CD4-positive, alpha-beta memory T cell (primary cell): ENCODE results near the gene P4HB. TPM values are rescaled to one million over a fixed set of nuclear protein-coding genes. Genes with fewer than 3 reads are reported as not detected.

ENCODE experiments used
- CTCF ChIA-PET: fragments of 350-600 bp; sonication (Branson Sonifier 250); formaldehyde crosslinking; loops from one replicate; lab custom pipeline; 2021; ENCODE audit warnings: inconsistent platforms; ENCODE audit not compliant: partially characterized antibody; lab: Charles Lee
- POLR2A ChIA-PET: fragments of 350-600 bp; sonication (Branson Sonifier 250); formaldehyde crosslinking; loops from one replicate; lab custom pipeline; 2021; ENCODE audit not compliant: partially characterized antibody; lab: Charles Lee
- DNase-seq, 5 donors: peaks; one replicate each; pipeline versions ENCODE4 v3.0.0 to v3.0.0-alpha.2; 2020 to 2022; ENCODE audit warnings: mixed read lengths in 1 of 5
- H3K27ac ChIP-seq: one replicate; pipeline ENCODE4 v1.7.0; 2013; ENCODE audit warnings: low read depth, low read length
- H3K27me3 ChIP-seq: 2 replicates; pipeline ENCODE4 v1.7.0; 2013; ENCODE audit warnings: mild to moderate bottlenecking, low read length, moderate library complexity; ENCODE audit not compliant: insufficient read depth
- H3K36me3 ChIP-seq: 2 replicates; pipeline ENCODE4 v1.7.0; 2013; ENCODE audit warnings: mild to moderate bottlenecking, low read length, moderate library complexity; ENCODE audit not compliant: insufficient read depth
- H3K4me1 ChIP-seq: 2 replicates; pipeline ENCODE4 v1.7.0; 2013; ENCODE audit warnings: mild to moderate bottlenecking, low read length, moderate library complexity; ENCODE audit not compliant: insufficient read depth
- H3K4me3 ChIP-seq, 2 donors: one replicate each; pipeline ENCODE4 v1.7.0; 2013; ENCODE audit warnings: low read length in 2 of 2, mild to moderate bottlenecking in 1 of 2
- H3K9me3 ChIP-seq, 2 donors: one replicate each; pipeline ENCODE4 v1.7.0; 2013; ENCODE audit warnings: low read length in 2 of 2, control low read depth in 1 of 2; ENCODE audit not compliant: control insufficient read depth in 1 of 2
- H3K27ac Mint-ChIP-seq, 7 donors: one replicate each; pipeline ENCODE4 v1.8.0; 2020 to 2021; ENCODE audit warnings: mixed read lengths in 7 of 7, mild to moderate bottlenecking in 6 of 7, inconsistent platforms in 3 of 7, moderate library complexity in 3 of 7
- H3K27me3 Mint-ChIP-seq, 2 donors: one replicate each; pipeline ENCODE4 v1.8.0; 2020 to 2021; ENCODE audit warnings: mixed read lengths in 2 of 2
- H3K36me3 Mint-ChIP-seq, 2 donors: one replicate each; pipeline ENCODE4 v1.8.0; 2020 to 2021; ENCODE audit warnings: mixed read lengths in 2 of 2, inconsistent platforms in 1 of 2, mild to moderate bottlenecking in 1 of 2
- H3K4me1 Mint-ChIP-seq, 4 donors: one replicate each; pipeline ENCODE4 v1.8.0; 2020 to 2021; ENCODE audit warnings: mixed read lengths in 4 of 4, mild to moderate bottlenecking in 1 of 4
- H3K4me3 Mint-ChIP-seq, 8 donors: one replicate each; pipeline ENCODE4 v1.8.0; 2020 to 2021; ENCODE audit warnings: mixed read lengths in 8 of 8, mild to moderate bottlenecking in 7 of 8, moderate library complexity in 6 of 8, inconsistent platforms in 3 of 8
- H3K9me3 Mint-ChIP-seq, 8 donors: one replicate each; pipeline ENCODE4 v1.8.0; 2020 to 2021; ENCODE audit warnings: mixed read lengths in 8 of 8, mild to moderate bottlenecking in 5 of 8, inconsistent platforms in 3 of 8, moderate library complexity in 1 of 8
- intact Hi-C: fragments of 100-400 bp; cut with micrococcal nuclease; formaldehyde crosslinking; loops from one replicate; pipeline ENCODE4 v1.15.1; 2023
- polyA plus RNA-seq, 2 donors: library from polyadenylated mRNA; unstranded; fragments of 300-500 nt; fragmentation: Illumina TruSeq; gene quantifications; one replicate each; pipeline ENCODE4 v1.2.3, GENCODE V29; 2021
- total RNA-seq, 2 experiments: library from RNA; stranded (reverse); gene quantifications; one replicate each; pipeline ENCODE4 v1.2.3, GENCODE V29; 2021

The P4HB gene
- total RNA-seq (100 to 1,000 TPM; 392 to 409 TPM), polyA plus RNA-seq (100 to 1,000 TPM; 272 to 339 TPM)

DNA sequence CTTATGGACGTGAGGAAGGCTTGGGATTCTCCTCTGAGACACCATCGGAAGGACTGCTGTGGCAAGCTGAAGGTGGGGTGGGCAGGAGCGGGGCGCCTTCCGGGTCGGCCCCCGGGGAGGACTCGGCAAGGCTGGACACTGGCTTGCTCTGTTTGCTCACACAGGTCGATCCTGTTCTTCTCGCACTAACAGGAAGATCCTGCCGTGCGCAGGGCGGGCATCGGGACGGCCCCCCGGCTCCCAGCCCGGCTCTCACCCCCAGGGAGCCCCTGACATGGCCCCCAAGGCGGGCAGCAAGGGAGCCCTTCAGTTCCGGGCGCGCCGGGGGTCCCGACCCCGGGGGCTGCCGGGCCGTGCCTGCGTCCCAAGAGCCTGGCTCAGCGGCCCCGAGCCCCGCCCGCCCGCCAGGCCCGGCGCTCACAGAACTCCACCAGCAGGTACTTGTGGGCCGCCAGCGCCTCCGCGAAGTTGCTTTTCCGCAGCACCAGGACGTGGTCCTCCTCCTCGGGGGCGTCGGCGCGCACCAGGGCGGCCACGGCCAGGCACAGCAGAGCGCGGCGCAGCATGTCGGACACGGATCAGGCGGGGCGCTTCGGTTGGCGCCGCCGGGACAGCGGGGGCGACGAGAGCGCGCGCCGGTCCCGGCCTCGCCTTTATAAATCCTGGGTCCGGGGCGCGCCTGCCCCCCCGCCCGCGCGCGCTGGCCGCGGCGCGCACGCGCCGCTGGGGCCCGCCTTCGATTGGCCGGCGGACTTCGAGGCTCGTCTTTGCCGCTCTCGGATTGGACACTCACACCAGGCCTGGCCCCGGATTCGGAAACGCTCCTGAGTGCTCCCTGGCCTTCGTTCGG, at the start of gene P4HB:
TSS of gene P4HB (minus strand) at position 630 of the 850 bp plus-strand sequence. CDS start at position 566, 64 bp downstream.
- peaks cover 0 to 12% (median 0%) of the 10 kb centered on the region in 8 donors for H3K9me3 Mint-ChIP-seq
- Histone ChIP-seq H3K27me3 (no peaks in the 10 kb centered on the region), H3K27ac (peak within 1 kb of the TSS; percentile 92), H3K4me3 (peak within 1 kb of the TSS; percentile 76 to 79), H3K36me3 (peaks cover 9% of the 10 kb centered on the region), H3K9me3 (no peaks in the 10 kb centered on the region), H3K4me1 (peaks cover 40% of the 10 kb centered on the region)
- H3K36me3 Mint-ChIP-seq: peaks cover 4 to 39% of the 10 kb centered on the region in 2 donors
- peak within 1 kb of the TSS; percentile 98 to 99 (median 98) for H3K27ac Mint-ChIP-seq
- peaks cover 0 to 6% of the 10 kb centered on the region in 2 donors for H3K27me3 Mint-ChIP-seq
- DNase-seq: peak in 1 of 5 donors; percentile 11
- intact Hi-C loops: loop anchor here (1.0 to 10.0 kb wide), 8 partner anchors 11 to 435 kb away; partner anchors contain the start of genes ALYREF, ANAPC11, ARHGDIA and CENPX
- POLR2A ChIA-PET: interaction anchor here (0.9 to 5.1 kb wide), 11 partner anchors 10 to 368 kb away, joined by 3 to 99 read pairs (median 3); partner anchors contain the start of genes ARHGDIA, ARL16, DUS1L and HGS
- peak within 1 kb of the TSS; percentile 86 to 93 (median 92) for H3K4me3 Mint-ChIP-seq
- peaks cover 17 to 56% (median 33%) of the 10 kb centered on the region in 4 donors for H3K4me1 Mint-ChIP-seq
- CTCF ChIA-PET: interaction anchor here (0.5 to 0.8 kb wide), 2 partner anchors 29 to 124 kb away, joined by 3 read pairs; no protein-coding TSS in a partner anchor

DNA sequence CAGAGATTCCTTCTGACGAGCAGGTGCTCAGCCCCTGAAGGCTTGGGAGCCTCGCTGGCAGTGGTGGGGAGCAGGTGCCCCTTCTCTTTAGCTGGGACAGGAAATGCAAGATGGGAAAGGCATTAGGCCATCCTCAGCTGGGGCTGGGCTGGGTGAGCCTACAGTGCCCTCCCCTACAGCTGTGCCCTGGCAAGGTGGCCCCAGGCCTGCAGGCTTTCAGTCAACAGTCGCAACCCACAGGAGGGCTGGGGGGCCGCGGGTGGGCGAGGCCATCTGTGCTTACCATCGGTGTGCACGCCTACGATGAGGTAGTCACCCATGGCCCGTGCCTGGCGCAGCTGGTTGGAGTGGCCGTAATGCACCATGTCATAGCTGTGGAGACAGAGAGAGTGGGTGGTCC, 48.9 kb upstream of the P4HB start:
- Histone ChIP-seq H3K27me3 (no peaks in the 10 kb centered on the region), H3K4me1 (peaks cover 15% of the 10 kb centered on the region), H3K36me3 (peaks cover 42% of the 10 kb centered on the region), H3K4me3 (no peak overlapping the region), H3K9me3 (no peaks in the 10 kb centered on the region), H3K27ac (no peak overlapping the region)
- peaks cover 0 to 22% (median 6%) of the 10 kb centered on the region in 4 donors for H3K4me1 Mint-ChIP-seq
- ChIA-PET CTCF (no interaction called here), POLR2A (interaction anchor here (1.8 to 2.8 kb wide), 3 partner anchors 17 to 43 kb away, joined by 4 to 14 read pairs (median 11); partner anchors contain the start of gene ARHGDIA)
- no peak for DNase-seq
- H3K9me3 Mint-ChIP-seq: no peaks in the 10 kb centered on the region
- H3K27me3 Mint-ChIP-seq: no peaks in the 10 kb centered on the region
- H3K27ac Mint-ChIP-seq: no peak overlapping the region
- peak overlapping the region in 2 of 8 donors; percentile 20 to 54 for H3K4me3 Mint-ChIP-seq
- intact Hi-C loops: no loop called here
- peaks cover 8 to 21% of the 10 kb centered on the region in 2 donors for H3K36me3 Mint-ChIP-seq

DNA sequence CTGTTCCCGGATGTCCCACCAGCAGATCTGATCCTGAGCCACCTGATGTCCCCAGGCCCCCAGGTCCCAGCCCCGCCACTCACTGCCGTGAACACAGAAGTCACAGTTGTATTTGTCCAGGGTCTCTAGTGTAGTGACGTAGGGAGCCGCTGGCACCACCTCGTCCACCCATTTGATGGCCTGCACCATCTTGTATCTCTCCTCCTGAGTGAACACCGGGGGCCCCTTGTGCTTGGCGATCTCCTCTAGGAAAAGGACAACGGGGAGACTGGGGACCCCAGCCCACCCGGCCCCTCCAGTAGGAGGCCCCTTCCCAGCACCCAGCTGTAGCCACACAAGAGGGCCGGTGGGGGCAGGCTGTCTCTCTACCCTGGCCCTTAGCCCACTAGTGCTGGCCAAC, 48.5 kb upstream of the P4HB start:
- H3K4me1 Mint-ChIP-seq: peaks cover 0 to 22% (median 6%) of the 10 kb centered on the region in 4 donors
- H3K27me3 Mint-ChIP-seq: no peaks in the 10 kb centered on the region
- H3K4me3 Mint-ChIP-seq: no peak overlapping the region
- intact Hi-C loops: no loop called here
- no peak overlapping the region for H3K27ac Mint-ChIP-seq
- Histone ChIP-seq H3K4me3 (no peak overlapping the region), H3K36me3 (peaks cover 38% of the 10 kb centered on the region), H3K27me3 (no peaks in the 10 kb centered on the region), H3K27ac (no peak overlapping the region), H3K4me1 (peaks cover 15% of the 10 kb centered on the region), H3K9me3 (no peaks in the 10 kb centered on the region)
- H3K9me3 Mint-ChIP-seq: no peaks in the 10 kb centered on the region
- no peak for DNase-seq
- peaks cover 8 to 20% of the 10 kb centered on the region in 2 donors for H3K36me3 Mint-ChIP-seq
- POLR2A ChIA-PET: interaction anchor here (1.8 to 2.8 kb wide), 2 partner anchors 39 to 42 kb away, joined by 4 to 11 read pairs; partner anchors contain the start of gene ARHGDIA
- CTCF ChIA-PET: no interaction called here

DNA sequence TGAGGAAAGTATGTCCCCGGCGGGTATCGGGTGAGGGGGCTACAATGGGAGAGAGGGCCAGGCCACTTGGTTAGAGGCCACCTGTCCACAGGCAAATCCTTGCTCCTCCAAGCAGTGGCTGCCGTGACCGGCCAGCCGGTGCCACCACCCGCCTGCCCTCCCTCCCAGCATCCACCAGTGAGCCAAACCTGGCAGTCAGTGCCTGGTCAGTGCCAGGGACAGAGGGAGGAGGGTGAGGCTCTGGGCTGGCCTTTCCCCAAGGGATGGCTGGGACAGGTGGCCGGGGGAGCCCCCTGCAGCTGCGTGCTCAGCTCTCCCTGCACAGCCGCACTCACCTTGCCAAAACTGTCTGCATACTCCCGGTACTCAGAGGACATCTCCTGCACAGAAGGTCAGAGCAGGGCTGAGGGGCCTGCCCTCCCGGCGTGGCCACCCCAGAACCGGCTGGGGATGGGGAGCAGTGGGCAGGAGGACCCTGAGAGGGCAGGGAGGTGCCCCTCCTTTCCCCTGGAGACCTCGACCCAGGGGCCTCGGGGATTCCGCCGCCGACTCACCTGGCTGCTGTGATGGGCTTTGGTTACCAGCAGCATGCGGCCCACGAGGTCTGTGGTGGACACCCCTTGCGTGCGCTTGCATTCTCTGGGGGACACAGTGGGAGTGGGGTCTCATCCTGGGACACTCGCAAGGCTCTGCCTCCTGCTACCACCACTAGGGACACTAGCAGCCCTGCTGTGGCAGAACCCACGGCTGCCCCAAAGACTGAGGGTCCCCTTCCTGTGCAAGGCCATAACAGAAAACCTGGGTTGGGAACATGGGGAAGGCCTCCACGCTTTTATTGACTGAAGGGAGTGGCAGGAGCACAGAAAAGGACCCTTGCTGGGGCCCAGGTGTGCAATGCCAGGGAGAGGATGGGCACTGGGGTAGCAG, 47.1 kb upstream of the P4HB start:
- peaks cover 24% of the 10 kb centered on the region for H3K36me3 ChIP-seq
- H3K4me1 Mint-ChIP-seq: peaks cover 0 to 22% (median 0%) of the 10 kb centered on the region in 4 donors
- no peak overlapping the region for H3K4me3 ChIP-seq
- peaks cover 15% of the 10 kb centered on the region for H3K4me1 ChIP-seq
- H3K27me3 Mint-ChIP-seq: no peaks in the 10 kb centered on the region
- no peaks in the 10 kb centered on the region for H3K9me3 ChIP-seq
- H3K4me3 Mint-ChIP-seq: no peak overlapping the region
- intact Hi-C loops: no loop called here
- peaks cover 0 to 10% of the 10 kb centered on the region in 2 donors for H3K36me3 Mint-ChIP-seq
- ChIA-PET POLR2A (interaction anchor here (0.8 kb wide), 1 partner anchor 38 kb away, joined by 3 read pairs; no protein-coding TSS in a partner anchor), CTCF (no interaction called here)
- no peak overlapping the region for H3K27ac Mint-ChIP-seq
- no peaks in the 10 kb centered on the region for H3K9me3 Mint-ChIP-seq
- H3K27me3 ChIP-seq: no peaks in the 10 kb centered on the region
- H3K27ac ChIP-seq: no peak overlapping the region
- DNase-seq: no peak

DNA sequence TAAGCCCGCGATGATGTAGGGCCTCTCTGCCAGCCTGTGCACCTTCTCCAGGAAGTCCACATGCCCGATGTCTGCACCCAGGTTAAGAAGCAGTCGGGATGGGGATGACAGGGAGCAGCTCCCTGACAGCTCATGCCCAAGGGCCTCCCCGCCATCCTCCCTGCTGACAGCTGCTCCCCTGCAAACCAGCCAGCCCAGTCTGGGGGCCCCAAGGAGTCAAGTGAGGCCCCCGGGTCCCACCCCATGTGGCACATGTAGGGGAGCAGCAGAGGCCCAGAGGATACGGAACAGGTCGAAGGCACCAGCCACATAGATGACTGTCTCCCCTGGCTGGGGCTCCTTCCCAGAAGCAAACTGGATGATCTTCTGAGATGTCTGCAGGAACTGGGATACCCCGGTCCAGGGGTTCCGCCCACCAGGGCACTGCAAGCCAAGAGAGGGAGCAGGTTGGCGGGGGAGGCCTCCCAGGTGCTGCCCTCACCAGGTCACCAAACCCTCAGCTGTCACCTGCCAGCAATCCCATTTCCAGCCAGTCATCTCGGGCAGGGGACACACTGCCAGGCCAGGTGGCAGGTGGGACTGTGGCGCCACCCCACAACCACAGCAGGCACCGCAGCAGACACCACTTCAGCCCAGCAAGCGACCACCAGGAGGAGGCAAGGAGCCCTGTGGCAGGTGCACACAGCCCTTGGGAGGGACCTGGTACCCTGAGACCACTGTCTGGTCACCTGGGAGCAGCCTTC, 46.3 kb upstream of the P4HB start:
- intact Hi-C loops: no loop called here
- no peak overlapping the region for H3K4me3 Mint-ChIP-seq
- H3K4me1 Mint-ChIP-seq: peaks cover 0 to 15% (median 0%) of the 10 kb centered on the region in 4 donors
- peaks cover 14% of the 10 kb centered on the region for H3K4me1 ChIP-seq
- H3K36me3 ChIP-seq: peaks cover 17% of the 10 kb centered on the region
- H3K27ac ChIP-seq: no peak overlapping the region
- no peak overlapping the region for H3K4me3 ChIP-seq
- CTCF ChIA-PET: no interaction called here
- no peak overlapping the region for H3K27ac Mint-ChIP-seq
- DNase-seq: no peak
- POLR2A ChIA-PET: no interaction called here
- no peaks in the 10 kb centered on the region for H3K9me3 ChIP-seq
- no peaks in the 10 kb centered on the region for H3K27me3 ChIP-seq
- no peaks in the 10 kb centered on the region for H3K27me3 Mint-ChIP-seq
- H3K9me3 Mint-ChIP-seq: no peaks in the 10 kb centered on the region
- peaks cover 0 to 6% of the 10 kb centered on the region in 2 donors for H3K36me3 Mint-ChIP-seq

DNA sequence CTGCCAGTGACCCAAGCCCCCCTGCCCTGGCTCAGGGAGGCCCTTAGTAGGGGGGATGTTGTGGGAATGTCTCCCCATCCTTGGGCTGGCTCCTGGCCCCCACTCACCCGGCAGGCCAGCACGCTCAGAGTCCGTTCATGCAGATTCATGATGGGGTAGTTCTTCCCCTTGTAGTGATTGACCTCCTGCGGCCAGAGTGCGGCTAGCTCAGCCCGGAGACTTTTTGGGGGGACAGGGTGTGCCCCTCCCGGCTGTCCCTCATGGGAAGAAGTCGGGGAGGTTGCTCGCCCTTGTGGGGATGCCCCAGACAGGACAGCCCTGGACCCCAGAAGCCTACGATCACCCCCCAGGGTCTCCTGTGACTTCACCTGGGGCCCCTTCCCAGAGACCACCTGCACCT, 45.7 kb upstream of the P4HB start:
- ChIA-PET CTCF (no interaction called here), POLR2A (no interaction called here)
- Mint-ChIP-seq H3K4me3 (no peak overlapping the region), H3K27ac (no peak overlapping the region), H3K27me3 (peaks cover 3% of the 10 kb centered on the region in 2 donors), H3K9me3 (no peaks in the 10 kb centered on the region), H3K4me1 (peaks cover 0 to 20% (median 3%) of the 10 kb centered on the region in 4 donors), H3K36me3 (peaks cover 4 to 7% of the 10 kb centered on the region in 2 donors)
- H3K36me3 ChIP-seq: peaks cover 17% of the 10 kb centered on the region
- no peaks in the 10 kb centered on the region for H3K9me3 ChIP-seq
- H3K27me3 ChIP-seq: peaks cover 3% of the 10 kb centered on the region
- H3K4me1 ChIP-seq: peaks cover 15% of the 10 kb centered on the region
- intact Hi-C loops: no loop called here
- no peak for DNase-seq
- H3K4me3 ChIP-seq: no peak overlapping the region
- H3K27ac ChIP-seq: no peak overlapping the region
